ENCODE results near the gene SGCA. TPM values are rescaled to one million over a fixed set of nuclear protein-coding genes. Genes with fewer than 3 reads are reported as not detected.

Gene SGCA
- total RNA-seq, 1 experiment from 2014 or later = not detected

DNA sequence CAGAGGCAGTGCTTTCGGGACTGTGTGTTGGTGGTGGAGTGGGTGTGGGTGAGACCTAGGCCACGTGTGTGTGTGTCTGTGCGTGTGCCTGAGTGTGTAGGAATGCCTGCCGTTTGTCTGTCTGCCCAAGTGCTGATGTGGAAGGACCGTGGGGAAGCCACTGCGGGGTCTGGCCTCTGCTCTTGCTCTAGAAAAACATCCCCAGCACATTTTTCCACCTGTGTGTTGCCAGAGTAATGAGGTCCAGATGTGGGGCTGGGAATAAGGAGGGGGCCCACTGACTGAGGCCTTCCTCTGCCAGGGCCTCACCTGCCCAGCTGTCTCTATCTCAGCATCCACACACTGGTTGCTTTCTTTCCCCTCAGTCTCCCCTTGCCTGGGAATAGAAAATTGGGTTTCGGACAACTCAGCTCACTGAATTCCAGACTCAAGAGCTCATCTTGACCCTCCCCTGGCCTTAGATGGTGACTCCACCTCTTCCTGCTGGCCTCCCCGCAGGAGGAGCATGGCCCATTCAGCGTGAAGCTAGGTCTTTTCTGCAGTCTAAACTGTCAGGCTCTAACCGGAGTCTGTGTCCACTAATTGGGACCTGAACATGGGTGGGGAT is 7.6 kb downstream of the SGCA start:
- Histone ChIP-seq H3K9me3 (ENCODE audit: low read length) (no peaks in the 10 kb centered on the region), H3K27ac (ENCODE audit: low read length) (no peak overlapping the region), H3K9me2 (replicated peaks; ENCODE audit: low read length) (no peaks in the 10 kb centered on the region), H3K27me3 (ENCODE audit: low read length) (no peaks in the 10 kb centered on the region), H3K36me3 (ENCODE audit: low read depth, low read length) (no peaks in the 10 kb centered on the region), H3F3A (ENCODE audit: low read length, unreplicated experiment) (no peaks in the 10 kb centered on the region), H3K79me2 (ENCODE audit: low read length) (no peaks in the 10 kb centered on the region), H3K4me1 (ENCODE audit: insufficient read depth, low read length) (peaks cover 39% of the 10 kb centered on the region), H3K9ac (ENCODE audit: low read length) (no peak overlapping the region), H2AFZ (ENCODE audit: low read length) (no peak overlapping the region), H3K4me3 (ENCODE audit: low read length) (no peak overlapping the region), H3K4me2 (ENCODE audit: low read length) (no peak overlapping the region), H4K20me1 (ENCODE audit: low read length) (no peaks in the 10 kb centered on the region)
- intact Hi-C loops (cut with micrococcal nuclease) = no loop called here
- ChIA-PET POLR2A (ENCODE audit: unreplicated experiment) (interaction anchor here (0.6 kb wide), 1 partner anchor 61 kb away, joined by 3 read pairs; no protein-coding TSS in a partner anchor), CTCF (interaction anchor here (1.1 kb wide), 1 partner anchor 21 kb away, joined by 3 read pairs; no protein-coding TSS in a partner anchor)
- no peak for TF ChIP-seq EZH2phosphoT487 (IDR thresholded peaks at IDR 0.05; ENCODE audit: borderline replicate concordance, low read length)
- TF ChIP-seq EZH2 (IDR thresholded peaks at IDR 0.05; ENCODE audit: low read length, unreplicated experiment) = no peak
- TF ChIP-seq, protein P1, sequence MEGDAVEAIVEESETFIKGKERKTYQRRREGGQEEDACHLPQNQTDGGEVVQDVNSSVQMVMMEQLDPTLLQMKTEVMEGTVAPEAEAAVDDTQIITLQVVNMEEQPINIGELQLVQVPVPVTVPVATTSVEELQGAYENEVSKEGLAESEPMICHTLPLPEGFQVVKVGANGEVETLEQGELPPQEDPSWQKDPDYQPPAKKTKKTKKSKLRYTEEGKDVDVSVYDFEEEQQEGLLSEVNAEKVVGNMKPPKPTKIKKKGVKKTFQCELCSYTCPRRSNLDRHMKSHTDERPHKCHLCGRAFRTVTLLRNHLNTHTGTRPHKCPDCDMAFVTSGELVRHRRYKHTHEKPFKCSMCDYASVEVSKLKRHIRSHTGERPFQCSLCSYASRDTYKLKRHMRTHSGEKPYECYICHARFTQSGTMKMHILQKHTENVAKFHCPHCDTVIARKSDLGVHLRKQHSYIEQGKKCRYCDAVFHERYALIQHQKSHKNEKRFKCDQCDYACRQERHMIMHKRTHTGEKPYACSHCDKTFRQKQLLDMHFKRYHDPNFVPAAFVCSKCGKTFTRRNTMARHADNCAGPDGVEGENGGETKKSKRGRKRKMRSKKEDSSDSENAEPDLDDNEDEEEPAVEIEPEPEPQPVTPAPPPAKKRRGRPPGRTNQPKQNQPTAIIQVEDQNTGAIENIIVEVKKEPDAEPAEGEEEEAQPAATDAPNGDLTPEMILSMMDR (conservative IDR thresholded peaks at IDR 0.05; ENCODE audit: low read depth, low read length) = no peak
- no peak for DNase-seq
- no TSS peak for BruUV-seq (replicated peaks)
- no peak for ATAC-seq

- H3F3A ChIP-seq (ENCODE audit: low read length, unreplicated experiment) = no peaks in the 10 kb centered on the region
- intact Hi-C loops (cut with micrococcal nuclease) = no loop called here
- peaks cover 41% of the 10 kb centered on the region for H3K4me1 ChIP-seq (ENCODE audit: insufficient read depth, low read length)
- no peaks in the 10 kb centered on the region for H3K9me3 ChIP-seq (ENCODE audit: low read length)
- CTCF ChIA-PET = interaction anchor here (1.1 kb wide), 1 partner anchor 20 kb away, joined by 3 read pairs; no protein-coding TSS in a partner anchor
- no peaks in the 10 kb centered on the region for H4K20me1 ChIP-seq (ENCODE audit: low read length)
- POLR2A ChIA-PET (ENCODE audit: unreplicated experiment) = no interaction called here
- no peak for DNase-seq
- no peak overlapping the region for H3K4me3 ChIP-seq (ENCODE audit: low read length)
- no peak overlapping the region for H2AFZ ChIP-seq (ENCODE audit: low read length)
- TF ChIP-seq EZH2phosphoT487 (IDR thresholded peaks at IDR 0.05; ENCODE audit: borderline replicate concordance, low read length) (no peak), EZH2 (IDR thresholded peaks at IDR 0.05; ENCODE audit: low read length, unreplicated experiment) (no peak)
- TF ChIP-seq, protein P1 (conservative IDR thresholded peaks at IDR 0.05; ENCODE audit: low read depth, low read length) = no peak
- H3K27ac ChIP-seq (ENCODE audit: low read length) = no peak overlapping the region
- no peaks in the 10 kb centered on the region for H3K79me2 ChIP-seq (ENCODE audit: low read length)
- ATAC-seq = no peak
- BruUV-seq (replicated peaks) = no TSS peak
- H3K9me2 ChIP-seq (replicated peaks; ENCODE audit: low read length) = no peaks in the 10 kb centered on the region
- H3K4me2 ChIP-seq (ENCODE audit: low read length) = no peak overlapping the region
- no peak overlapping the region for H3K9ac ChIP-seq (ENCODE audit: low read length)
- H3K36me3 ChIP-seq (ENCODE audit: low read depth, low read length) = no peaks in the 10 kb centered on the region
- H3K27me3 ChIP-seq (ENCODE audit: low read length) = no peaks in the 10 kb centered on the region
Measured at GRCh38 chr17:50174444-50174843, 8.6 kb downstream of the SGCA start.

GRCh38 chr17:50175035-50175807 is 9.4 kb downstream of the SGCA start:
- BruUV-seq (replicated peaks) = no TSS peak
- ChIA-PET POLR2A (ENCODE audit: unreplicated experiment) (no interaction called here), CTCF (no interaction called here)
- DNase-seq (no peak), ATAC-seq (no peak)
- H4K20me1 ChIP-seq (ENCODE audit: low read length) = no peaks in the 10 kb centered on the region
- no peak overlapping the region for H2AFZ ChIP-seq (ENCODE audit: low read length)
- H3K4me2 ChIP-seq (ENCODE audit: low read length) = no peak overlapping the region
- H3F3A ChIP-seq (ENCODE audit: low read length, unreplicated experiment) = no peaks in the 10 kb centered on the region
- intact Hi-C loops (cut with micrococcal nuclease) = no loop called here
- no peaks in the 10 kb centered on the region for H3K27me3 ChIP-seq (ENCODE audit: low read length)
- H3K4me1 ChIP-seq (ENCODE audit: insufficient read depth, low read length) = peaks cover 33% of the 10 kb centered on the region
- no peak overlapping the region for H3K4me3 ChIP-seq (ENCODE audit: low read length)
- H3K36me3 ChIP-seq (ENCODE audit: low read depth, low read length) = no peaks in the 10 kb centered on the region
- no peaks in the 10 kb centered on the region for H3K9me3 ChIP-seq (ENCODE audit: low read length)
- no peak overlapping the region for H3K27ac ChIP-seq (ENCODE audit: low read length)
- no peaks in the 10 kb centered on the region for H3K9me2 ChIP-seq (replicated peaks; ENCODE audit: low read length)
- TF ChIP-seq EZH2 (IDR thresholded peaks at IDR 0.05; ENCODE audit: low read length, unreplicated experiment) (no peak), EZH2phosphoT487 (IDR thresholded peaks at IDR 0.05; ENCODE audit: borderline replicate concordance, low read length) (no peak)
- TF ChIP-seq, protein P1 (conservative IDR thresholded peaks at IDR 0.05; ENCODE audit: low read depth, low read length) = no peak
- H3K79me2 ChIP-seq (ENCODE audit: low read length) = no peaks in the 10 kb centered on the region
- no peak overlapping the region for H3K9ac ChIP-seq (ENCODE audit: low read length)
